Left cardiac atrium (tissue), 4 donors: ENCODE measurements around the gene LATS2. TPM values are rescaled to one million over a fixed set of nuclear protein-coding genes. Genes with fewer than 3 reads are reported as not detected.
"Not testable (repeated sequence)": the region's sequence is repeated elsewhere in the genome, so short reads cannot be mapped to it uniquely, and the experiment has no call there.

Source experiments
- ATAC-seq, 2 donors: fragments of 200-7000 bp; cut with Tn5 transposase; one replicate each; pipeline ENCODE4 v1.9.1; 2020; ENCODE audit warnings: mild to moderate bottlenecking in 2 of 2, moderate library complexity in 2 of 2
- DNase-seq: peaks from one replicate; pipeline ENCODE4 v3.0.0-alpha.2; 2020
- intact Hi-C, 2 donors: fragments of 100-400 bp; cut with DNase I; formaldehyde crosslinking; loops; one replicate each; pipeline versions ENCODE4 v1.14.1 to v1.15.1; 2022 to 2023
- total RNA-seq, 2 donors: library from RNA; stranded (reverse); fragmentation: NEBNext Ultra II Directional; extraction: Animal tissue kit (Norgen Biotek cat#: 25700); gene quantifications; one replicate each; pipeline ENCODE4 v1.2.1, GENCODE V29; 2021
- donor health status: DM: no; HTN: yes; CAD: no.
- donor health status: DM: no; HTN: yes; CAD: no; lungs with severe emphysema.
- donor health status: DM: yes; HTN: yes; CAD: no.
- donor health status: Dilated cardiomyopathy.

The LATS2 gene
- total RNA-seq, 2 donors from 2014 or later = 19.3 to 30.9 TPM

GRCh38 chr13:21053231-21053630 lies 8.2 kb downstream of the LATS2 start:
- DNase-seq = no peak
- intact Hi-C loops = no loop called here
- no peak for ATAC-seq

GRCh38 chr13:21051675-21052074 lies 9.7 kb downstream of the LATS2 start:
- DNase-seq (no peak), ATAC-seq (no peak)
- intact Hi-C loops = no loop called here

GRCh38 chr13:21050288-21051197 lies 10.8 kb downstream of the LATS2 start:
- intact Hi-C loops = no loop called here
- ATAC-seq = no peak

GRCh38 chr13:21049731-21050130 lies 11.7 kb downstream of the LATS2 start:
- DNase-seq, intact Hi-C loops, ATAC-seq: not testable (repeated sequence)

More at GRCh38 chr13:21050288-21051197, 10.8 kb downstream of the LATS2 start:
- no peak for DNase-seq

GRCh38 chr13:21048901-21049698 lies 12.3 kb downstream of the LATS2 start:
- ATAC-seq (no peak), DNase-seq (no peak)
- intact Hi-C loops = no loop called here

GRCh38 chr13:21047591-21048282 lies 13.6 kb downstream of the LATS2 start:
- ATAC-seq (no peak), DNase-seq (no peak)
- intact Hi-C loops = no loop called here

GRCh38 chr13:21047087-21047486 lies 14.3 kb downstream of the LATS2 start:
- DNase-seq (no peak), ATAC-seq (no peak)
- intact Hi-C loops = no loop called here

- intact Hi-C loops = no loop called here
- ATAC-seq = no peak
- no peak for DNase-seq
Observed at GRCh38 chr13:21046203-21046602, 15.2 kb downstream of the LATS2 start.

GRCh38 chr13:21045100-21045499 lies 16.3 kb downstream of the LATS2 start:
- intact Hi-C loops = no loop called here
- ATAC-seq (no peak), DNase-seq (no peak)

GRCh38 chr13:21043898-21044297 lies 17.5 kb downstream of the LATS2 start:
- intact Hi-C loops = no loop called here
- ATAC-seq = peak; percentile 72 to 80
- DNase-seq = no peak

- DNase-seq (no peak), ATAC-seq (no peak)
- intact Hi-C loops = no loop called here
Observed at GRCh38 chr13:21040120-21040826, 21.1 kb downstream of the LATS2 start.

GRCh38 chr13:21039097-21039800 lies 22.1 kb downstream of the LATS2 start:
- DNase-seq = no peak
- no peak for ATAC-seq
- intact Hi-C loops = no loop called here

GRCh38 chr13:21037656-21038055 lies 23.7 kb downstream of the LATS2 start:
- ATAC-seq = no peak
- intact Hi-C loops = no loop called here
- DNase-seq = no peak

- DNase-seq (no peak), ATAC-seq (no peak)
- intact Hi-C loops = no loop called here
Observed at GRCh38 chr13:21035498-21035897, 25.9 kb downstream of the LATS2 start.

- ATAC-seq (peak; percentile 67 to 69), DNase-seq (no peak)
- intact Hi-C loops = no loop called here
Observed at GRCh38 chr13:21034603-21035191, 26.7 kb downstream of the LATS2 start.

- intact Hi-C loops = no loop called here
- DNase-seq = no peak
- ATAC-seq = peak; percentile 28 to 49
Observed at GRCh38 chr13:21033856-21034602, 27.4 kb downstream of the LATS2 start.

GRCh38 chr13:21033212-21033840 lies 28.1 kb downstream of the LATS2 start:
- intact Hi-C loops = no loop called here

More at GRCh38 chr13:21033212-21033840, 28.1 kb downstream of the LATS2 start:
- ATAC-seq (peak; percentile 90 to 93), DNase-seq (peak; percentile 41)
